Right lobe of liver (tissue), 4 donors: ENCODE data around the gene DICER1.

Source experiments
- POLR2A ChIP-seq: fragments of 450-650 bp; IDR thresholded peaks from one replicate; pipeline ENCODE4 v1.6.1; 2017; ENCODE audit warnings: antibody characterized with exemption, mild to moderate bottlenecking
- TF ChIP-seq, protein P1 (sequence below), 4 donors: fragments of 200-600 bp in 3 of 4; fragments of 450-650 bp in 1 of 4; IDR thresholded peaks; one replicate each; pipeline versions ENCODE4 v1.5.1 to v1.8.0; 2016 to 2022; ENCODE audit warnings: antibody characterized with exemption in 4 of 4, mild to moderate bottlenecking in 2 of 4
- donor health status: DM: no; HTN: no; CAD: no.
- donor health status: DM: no; HTN: no; CAD: no.
- donor health status: DM: no; HTN: yes; CAD: no.

DNA sequence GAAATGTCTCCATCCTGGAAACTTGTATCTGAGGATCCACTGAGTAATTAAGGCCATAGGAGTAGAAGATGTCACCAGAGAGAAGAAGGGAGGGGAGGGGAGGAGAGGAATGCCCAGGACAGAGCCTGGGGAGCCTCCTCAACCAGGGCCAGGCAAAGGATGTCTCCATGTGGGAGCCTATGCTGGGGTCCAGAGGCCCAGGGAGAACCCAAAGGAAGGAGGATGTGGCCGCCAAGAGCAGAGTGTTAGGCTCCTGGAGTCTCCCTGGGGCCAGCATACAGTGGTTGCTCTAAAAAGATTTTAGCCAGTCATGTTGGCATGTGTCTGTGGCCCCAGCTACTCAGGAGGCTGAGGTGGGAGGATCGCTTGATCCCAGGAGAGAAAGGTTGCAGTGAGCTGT is 92.6 kb downstream of the DICER1 start:
- TF ChIP-seq, protein P1, sequence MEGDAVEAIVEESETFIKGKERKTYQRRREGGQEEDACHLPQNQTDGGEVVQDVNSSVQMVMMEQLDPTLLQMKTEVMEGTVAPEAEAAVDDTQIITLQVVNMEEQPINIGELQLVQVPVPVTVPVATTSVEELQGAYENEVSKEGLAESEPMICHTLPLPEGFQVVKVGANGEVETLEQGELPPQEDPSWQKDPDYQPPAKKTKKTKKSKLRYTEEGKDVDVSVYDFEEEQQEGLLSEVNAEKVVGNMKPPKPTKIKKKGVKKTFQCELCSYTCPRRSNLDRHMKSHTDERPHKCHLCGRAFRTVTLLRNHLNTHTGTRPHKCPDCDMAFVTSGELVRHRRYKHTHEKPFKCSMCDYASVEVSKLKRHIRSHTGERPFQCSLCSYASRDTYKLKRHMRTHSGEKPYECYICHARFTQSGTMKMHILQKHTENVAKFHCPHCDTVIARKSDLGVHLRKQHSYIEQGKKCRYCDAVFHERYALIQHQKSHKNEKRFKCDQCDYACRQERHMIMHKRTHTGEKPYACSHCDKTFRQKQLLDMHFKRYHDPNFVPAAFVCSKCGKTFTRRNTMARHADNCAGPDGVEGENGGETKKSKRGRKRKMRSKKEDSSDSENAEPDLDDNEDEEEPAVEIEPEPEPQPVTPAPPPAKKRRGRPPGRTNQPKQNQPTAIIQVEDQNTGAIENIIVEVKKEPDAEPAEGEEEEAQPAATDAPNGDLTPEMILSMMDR (IDR thresholded peaks at IDR 0.05), result no peak
- TF ChIP-seq POLR2A, result no peak
